H1 (cell line): Measurements from ENCODE around the gene GNLY. TPM values are rescaled to one million over a fixed set of nuclear protein-coding genes. Genes with fewer than 3 reads are reported as not detected.

Experiments
- CTCF ChIA-PET: fragments of 300-600 bp; sonication (Branson Sonifier 250); formaldehyde crosslinking; loops from one replicate; lab custom pipeline; 2021; ENCODE audit not compliant: partially characterized antibody; lab: Charles Lee
- POLR2A ChIA-PET: fragments of 300-600 bp; sonication (Branson Sonifier 250); formaldehyde crosslinking; loops from one replicate; lab custom pipeline; 2021; ENCODE audit warnings: inconsistent platforms; ENCODE audit not compliant: partially characterized antibody; lab: Charles Lee
- DNase-seq, 2 experiments: peaks; one replicate each; pipeline versions ENCODE4 v3.0.0 to v3.0.0-alpha.2; 2010 to 2022; ENCODE audit warnings: low spot score in 2 of 2, low read depth in 1 of 2, mixed read lengths in 1 of 2
- FAIRE-seq: peaks from 2 replicates; lab custom pipeline; 2011; peaks lifted over from hg19 to GRCh38; lab: Jason Lieb, UNC
- H2AFZ ChIP-seq: 2 replicates; pipeline ENCODE4 v1.8.1; 2012; ENCODE audit warnings: low read length, inconsistent platforms
- H2AK5ac ChIP-seq: 2 replicates; pipeline ENCODE4 v1.6.1; 2013; ENCODE audit warnings: low read depth, low read length
- H2BK120ac ChIP-seq: replicated peaks from 2 replicates; pipeline ENCODE3; 2013; ENCODE audit warnings: low read depth, low read length, inconsistent platforms
- H2BK12ac ChIP-seq: 2 replicates; pipeline ENCODE4 v1.6.1; 2013; ENCODE audit warnings: low read depth, low read length
- H2BK15ac ChIP-seq: 2 replicates; pipeline ENCODE4 v1.6.1; 2013; ENCODE audit warnings: low read length
- H2BK20ac ChIP-seq: 2 replicates; pipeline ENCODE4 v1.6.1; 2013; ENCODE audit warnings: low read length
- H2BK5ac ChIP-seq: 2 replicates; pipeline ENCODE4 v1.6.1; 2013; ENCODE audit warnings: low read depth, low read length
- H3K14ac ChIP-seq: 2 replicates; pipeline ENCODE4 v1.6.1; 2013; ENCODE audit warnings: inconsistent platforms; ENCODE audit not compliant: insufficient read length
- H3K18ac ChIP-seq: 2 replicates; pipeline ENCODE4 v1.6.1; 2013; ENCODE audit warnings: low read length; ENCODE audit errors: extremely low read depth
- H3K23ac ChIP-seq: 2 replicates; pipeline ENCODE4 v1.6.1; 2013; ENCODE audit warnings: inconsistent platforms; ENCODE audit not compliant: insufficient read length
- H3K23me2 ChIP-seq: 2 replicates; pipeline ENCODE4 v1.6.1; 2013; ENCODE audit warnings: low read depth, low read length
- H3K27ac ChIP-seq: 2 replicates; pipeline ENCODE4 v1.6.1; 2011; ENCODE audit warnings: low read depth, low read length, inconsistent platforms
- H3K27me3 ChIP-seq, 4 experiments: replicated peaks in 1 of 4; 1 replicate in 1 of 4; 2 replicates in 3 of 4; pipeline versions ENCODE4 v1.6.1 to v1.8.1; 2011 to 2013; ENCODE audit warnings: low read length in 3 of 4, mild to moderate bottlenecking in 3 of 4, inconsistent platforms in 2 of 4, mixed read lengths in 2 of 4, moderate library complexity in 1 of 4; ENCODE audit not compliant: control insufficient read depth in 3 of 4, insufficient read depth in 3 of 4; ENCODE audit errors: extremely low read depth in 1 of 4
- H3K36me3 ChIP-seq, 4 experiments: 2 replicates each; pipeline versions ENCODE4 v1.6.1 to v1.8.1; 2011 to 2013; ENCODE audit warnings: mild to moderate bottlenecking in 4 of 4, low read length in 3 of 4, moderate library complexity in 2 of 4, control low read depth in 1 of 4, inconsistent platforms in 1 of 4; ENCODE audit not compliant: insufficient read depth in 4 of 4, control insufficient read depth in 2 of 4
- H3K4ac ChIP-seq: replicated peaks from 2 replicates; pipeline ENCODE3; 2013; ENCODE audit warnings: low read length, low read depth, mixed read lengths, inconsistent platforms; ENCODE audit not compliant: insufficient read length
- H3K4me1 ChIP-seq, 4 experiments: replicated peaks in 1 of 4; 1 replicate in 1 of 4; 2 replicates in 3 of 4; pipeline versions ENCODE4 v1.6.1 to v1.8.1; 2011 to 2013; ENCODE audit warnings: low read length in 3 of 4, inconsistent platforms in 2 of 4, mixed read lengths in 1 of 4; ENCODE audit not compliant: insufficient read depth in 4 of 4, control insufficient read depth in 3 of 4
- H3K4me2 ChIP-seq, 2 experiments: 2 replicates each; pipeline versions ENCODE4 v1.6.1 to v1.8.1; 2011 to 2013; ENCODE audit warnings: low read depth in 2 of 2, low read length in 2 of 2, control low read depth in 1 of 2, inconsistent platforms in 1 of 2, mild to moderate bottlenecking in 1 of 2; ENCODE audit not compliant: insufficient read depth in 1 of 2
- H3K4me3 ChIP-seq, 4 experiments: fragments of 200-600, 300-600 bp in 1 of 4; sonication (generic), shearing (Covaris generic), sonication (Bioruptor Twin) in 1 of 4; 2 replicates each; pipeline versions ENCODE4 v1.5.1 to v1.8.1; 2011 to 2016; ENCODE audit warnings: low read length in 4 of 4, low read depth in 3 of 4, control low read depth in 2 of 4, inconsistent platforms in 2 of 4, mild to moderate bottlenecking in 2 of 4, mixed read lengths in 1 of 4, moderate library complexity in 1 of 4; ENCODE audit not compliant: insufficient read depth in 2 of 4; ENCODE audit errors: extremely low read depth in 1 of 4
- H3K56ac ChIP-seq: replicated peaks from 2 replicates; pipeline ENCODE3; 2013; ENCODE audit warnings: low read depth, mild to moderate bottlenecking, mixed read lengths, low read length, inconsistent platforms; ENCODE audit not compliant: insufficient read length
- H3K79me1 ChIP-seq: 2 replicates; pipeline ENCODE4 v1.6.1; 2013; ENCODE audit warnings: low read depth, low read length, control low read depth
- H3K79me2 ChIP-seq, 2 experiments: 2 replicates each; pipeline versions ENCODE4 v1.6.1 to v1.8.1; 2012 to 2013; ENCODE audit warnings: low read length in 2 of 2, mild to moderate bottlenecking in 2 of 2, inconsistent platforms in 1 of 2; ENCODE audit not compliant: insufficient read depth in 2 of 2, control insufficient read depth in 1 of 2
- H3K9ac ChIP-seq, 4 experiments: replicated peaks in 1 of 4; 1 replicate in 1 of 4; 2 replicates in 3 of 4; pipeline versions ENCODE4 v1.6.1 to v1.8.1; 2011 to 2013; ENCODE audit warnings: low read depth in 3 of 4, low read length in 3 of 4, control low read depth in 2 of 4, mild to moderate bottlenecking in 2 of 4, moderate library complexity in 2 of 4, inconsistent platforms in 1 of 4; ENCODE audit errors: extremely low read depth in 1 of 4
- H3K9me3 ChIP-seq, 2 experiments: 2 replicates each; pipeline versions ENCODE4 v1.6.1 to v1.8.1; 2012 to 2013; ENCODE audit warnings: mild to moderate bottlenecking in 2 of 2, moderate library complexity in 2 of 2, control low read depth in 1 of 2, inconsistent platforms in 1 of 2, low read depth in 1 of 2, low read length in 1 of 2, mixed read lengths in 1 of 2; ENCODE audit not compliant: insufficient read depth in 2 of 2
- H4K20me1 ChIP-seq, 2 experiments: replicated peaks in 1 of 2; 2 replicates each; pipeline versions ENCODE3 to v1.8.1; 2011 to 2013; ENCODE audit warnings: inconsistent platforms in 2 of 2, low read length in 2 of 2, mild to moderate bottlenecking in 1 of 2; ENCODE audit not compliant: insufficient read depth in 2 of 2, control insufficient read depth in 1 of 2
- H4K5ac ChIP-seq: 2 replicates; pipeline ENCODE4 v1.6.1; 2013; ENCODE audit warnings: low read length, low read depth, mixed read lengths, inconsistent platforms; ENCODE audit not compliant: insufficient read length
- H4K8ac ChIP-seq: 2 replicates; pipeline ENCODE4 v1.8.0; 2013; ENCODE audit warnings: mild to moderate bottlenecking, moderate library complexity, low read length, inconsistent platforms; ENCODE audit not compliant: insufficient read depth; ENCODE audit errors: extremely low read depth
- H4K91ac ChIP-seq: replicated peaks from 2 replicates; pipeline ENCODE3; 2013; ENCODE audit warnings: low read length, mixed read lengths, inconsistent platforms; ENCODE audit not compliant: insufficient read length
- SAP30 ChIP-seq: fragments of 300-600 bp; sonication (generic); IDR thresholded peaks from 2 replicates; pipeline ENCODE4 v1.7.1; 2012; ENCODE audit warnings: low read length, moderate library complexity, mild to moderate bottlenecking, inconsistent platforms; ENCODE audit not compliant: insufficient read depth, insufficient replicate concordance
- SIRT6 ChIP-seq: IDR thresholded peaks from one replicate; pipeline ENCODE4 v1.7.1; 2012; ENCODE audit warnings: low read length, inconsistent platforms
- USF2 ChIP-seq: IDR thresholded peaks from 2 replicates; pipeline ENCODE4 v1.6.1; 2011; ENCODE audit warnings: low read length, improper control_type of control experiment
- WGBS, 2 experiments: shearing (Covaris generic) in 1 of 2; methylation state at CpG; one replicate each; pipeline versions ENCODE4 v1.1.6 to v1.1.7; 2013 to 2015; ENCODE audit warnings: low lambda C conversion rate in 2 of 2, mixed read lengths in 2 of 2, inconsistent platforms in 1 of 2, low coverage in 1 of 2, missing lambda C conversion rate in 1 of 2; ENCODE audit not compliant: insufficient replicate concordance in 2 of 2, insufficient coverage in 1 of 2, insufficient read length in 1 of 2; ENCODE audit errors: extremely low coverage in 1 of 2, missing lambda C conversion rate in 1 of 2; 5-methylcytosine and 5-hydroxymethylcytosine counted together
- polyA plus RNA-seq, 7 experiments: library from polyadenylated mRNA; depleted of rRNA in 3 of 7; stranded (reverse) in 5 of 7; unstranded in 2 of 7; fragments of >200 nt in 5 of 7; fragments of 200-250 nt in 2 of 7; gene quantifications; 1 replicate in 5 of 7; 2 replicates in 1 of 7; 4 replicates in 1 of 7; pipeline versions ENCODE4 v1.2.1 to v1.2.3, GENCODE V29; 2011 to 2013; ENCODE audit warnings: missing spikeins in 2 of 7, mixed read lengths in 2 of 7
- total RNA-seq: library from RNA; stranded (reverse); fragmentation: NEBNext Ultra II Directional; extraction: Animal tissue kit (Norgen Biotek cat#: 25700); gene quantifications from 2 replicates; pipeline ENCODE4 v1.2.1, GENCODE V29; 2021

GNLY gene
- total and polyA plus RNA-seq, 2 of the 8 experiments (the other 6 are each of a cell fraction or from before 2014, with no cell fraction given): 0.03 TPM; not detected in 1

GRCh38 chr2:85737481-85737880, 43.3 kb downstream of the GNLY start:
- H3K4ac ChIP-seq: no peak overlapping the region
- no peak overlapping the region for H3K18ac ChIP-seq
- H4K5ac ChIP-seq: no peak overlapping the region
- H4K91ac ChIP-seq: no peak overlapping the region
- H3K4me1 ChIP-seq: peaks cover 0 to 7% (median 4%) of the 10 kb centered on the region in 4 experiments; a peak in 2 of 7 replicates
- 98% methylated on average over 4 of the region's 4 CpGs; no CpG with 5 or more reads in 1 of the 2 experiments for WGBS, 2 experiments
- no peak overlapping the region for H2BK12ac ChIP-seq
- FAIRE-seq (no peak), DNase-seq (no peak)
- no peak overlapping the region for H2BK15ac ChIP-seq
- ChIA-PET CTCF (interaction anchor here (1.1 to 47.8 kb wide), 9 partner anchors 7 to 90 kb away, joined by 3 to 986 read pairs (median 18); partner anchors contain the start of gene ATOH8), POLR2A (interaction anchor here (0.6 kb wide), 1 partner anchor 440 kb away, joined by 3 read pairs; no protein-coding TSS in a partner anchor)
- H3K9ac ChIP-seq: no peak overlapping the region
- no peak overlapping the region for H2BK20ac ChIP-seq
- no peak overlapping the region for H2AK5ac ChIP-seq
- no peak overlapping the region for H3K4me2 ChIP-seq
- no peak overlapping the region for H2AFZ ChIP-seq
- H4K8ac ChIP-seq: no peak overlapping the region
- H3K14ac ChIP-seq: no peak overlapping the region
- no peaks in the 10 kb centered on the region for H3K36me3 ChIP-seq
- no peaks in the 10 kb centered on the region for H4K20me1 ChIP-seq
- H3K23me2 ChIP-seq: no peaks in the 10 kb centered on the region; the same call in 1 of the 2 replicates
- H3K4me3 ChIP-seq: no peak overlapping the region
- no peak overlapping the region for H3K56ac ChIP-seq
- H3K27ac ChIP-seq: no peak overlapping the region
- 0 out of 4 replicates have a peak, but pooled peaks cover 0 to 3% of the 10 kb centered on the region in 2 experiments for H3K9me3 ChIP-seq
- no peaks in the 10 kb centered on the region for H3K27me3 ChIP-seq
- no peak overlapping the region for H2BK120ac ChIP-seq
- H3K23ac ChIP-seq: no peak overlapping the region
- no peaks in the 10 kb centered on the region for H3K79me1 ChIP-seq
- H3K79me2 ChIP-seq: no peaks in the 10 kb centered on the region
- TF ChIP-seq SIRT6 (no peak), USF2 (peak; percentile 61; the same call in 1 of the 2 replicates), SAP30 (no peak)
- H2BK5ac ChIP-seq: no peak overlapping the region
